Lower lobe of right lung (tissue), 2 donors: ENCODE results near the gene CNTN4. TPM values are rescaled to one million over a fixed set of nuclear protein-coding genes. Genes with fewer than 3 reads are reported as not detected.

Experiments used
- ATAC-seq, 2 donors: fragments of 200-7000 bp; cut with Tn5 transposase; one replicate each; pipeline ENCODE4 v1.9.1; 2020 to 2022; ENCODE audit warnings: mild to moderate bottlenecking in 2 of 2, moderate library complexity in 2 of 2
- DNase-seq: peaks from one replicate; pipeline ENCODE4 v3.0.0-alpha.2; 2020
- H3K27ac ChIP-seq: fragments of 200-600 bp; one replicate; pipeline ENCODE4 v1.8.0; 2022
- H3K27me3 ChIP-seq: fragments of 200-600 bp; one replicate; pipeline ENCODE4 v1.8.0; 2022; ENCODE audit warnings: low read depth
- H3K36me3 ChIP-seq: fragments of 200-600 bp; one replicate; pipeline ENCODE4 v1.8.0; 2022; ENCODE audit warnings: mild to moderate bottlenecking
- H3K4me1 ChIP-seq: fragments of 200-600 bp; one replicate; pipeline ENCODE4 v1.8.0; 2022
- H3K4me3 ChIP-seq: fragments of 200-600 bp; one replicate; pipeline ENCODE4 v1.8.0; 2022; ENCODE audit warnings: mild to moderate bottlenecking
- H3K9me3 ChIP-seq: fragments of 200-600 bp; one replicate; pipeline ENCODE4 v1.8.0; 2022
- CTCF ChIP-seq: fragments of 200-600 bp; IDR thresholded peaks from one replicate; pipeline ENCODE4 v1.8.0; 2022; ENCODE audit warnings: antibody characterized with exemption, mild to moderate bottlenecking
- intact Hi-C: fragments of 100-400 bp; cut with DNase I; formaldehyde crosslinking; loops from one replicate; pipeline ENCODE4 v1.11.0; 2022
- total RNA-seq: library from RNA; stranded (reverse); fragmentation: NEBNext Ultra II Directional; extraction: Animal tissue kit (Norgen Biotek cat#: 25700); gene quantifications from one replicate; pipeline ENCODE4 v1.2.1, GENCODE V29; 2021
- donor health status: DM: no; HTN: yes; CAD: no; lungs with severe emphysema.

CNTN4 gene
- total RNA-seq, 1 donor from 2014 or later: 10.4 TPM

- ATAC-seq (peak; percentile 74 to 96), DNase-seq (no peak)
- Histone ChIP-seq H3K27me3 (no peaks in the 10 kb centered on the region), H3K4me1 (peaks cover 7% of the 10 kb centered on the region), H3K4me3 (no peak overlapping the region), H3K9me3 (no peaks in the 10 kb centered on the region), H3K27ac (peak overlapping the region; percentile 31), H3K36me3 (no peaks in the 10 kb centered on the region)
- intact Hi-C loops: no loop called here
- no peak for TF ChIP-seq CTCF
Observed at GRCh38 chr3:2958551-2958950, 859.9 kb downstream of the CNTN4 start.

GRCh38 chr3:2961576-2961975 lies 862.9 kb downstream of the CNTN4 start:
- peaks cover 7% of the 10 kb centered on the region for H3K4me1 ChIP-seq
- no peak overlapping the region for H3K27ac ChIP-seq
- H3K9me3 ChIP-seq: no peaks in the 10 kb centered on the region
- H3K36me3 ChIP-seq: no peaks in the 10 kb centered on the region
- H3K4me3 ChIP-seq: no peak overlapping the region
- TF ChIP-seq CTCF: no peak
- intact Hi-C loops: no loop called here
- no peak for ATAC-seq
- no peaks in the 10 kb centered on the region for H3K27me3 ChIP-seq
- no peak for DNase-seq

GRCh38 chr3:2967871-2968270 lies 869.2 kb downstream of the CNTN4 start:
- Histone ChIP-seq H3K27ac (no peak overlapping the region), H3K4me3 (no peak overlapping the region), H3K27me3 (no peaks in the 10 kb centered on the region), H3K9me3 (no peaks in the 10 kb centered on the region), H3K36me3 (no peaks in the 10 kb centered on the region), H3K4me1 (no peaks in the 10 kb centered on the region)
- TF ChIP-seq CTCF: no peak
- intact Hi-C loops: no loop called here
- DNase-seq (no peak), ATAC-seq (no peak)

- Histone ChIP-seq H3K4me1 (no peaks in the 10 kb centered on the region), H3K9me3 (no peaks in the 10 kb centered on the region), H3K27ac (no peak overlapping the region), H3K36me3 (no peaks in the 10 kb centered on the region), H3K4me3 (no peak overlapping the region), H3K27me3 (no peaks in the 10 kb centered on the region)
- ATAC-seq: no peak
- intact Hi-C loops: no loop called here
- no peak for TF ChIP-seq CTCF
- DNase-seq: no peak
Observed at GRCh38 chr3:2968475-2968874, 869.8 kb downstream of the CNTN4 start.

GRCh38 chr3:2976212-2976611 lies 877.5 kb downstream of the CNTN4 start:
- H3K9me3 ChIP-seq: no peaks in the 10 kb centered on the region
- H3K36me3 ChIP-seq: no peaks in the 10 kb centered on the region
- no peak overlapping the region for H3K27ac ChIP-seq
- no peak overlapping the region for H3K4me3 ChIP-seq
- DNase-seq (no peak), ATAC-seq (no peak)
- no peak for TF ChIP-seq CTCF
- intact Hi-C loops: no loop called here
- no peaks in the 10 kb centered on the region for H3K4me1 ChIP-seq
- no peaks in the 10 kb centered on the region for H3K27me3 ChIP-seq

- ATAC-seq (no peak), DNase-seq (no peak)
- TF ChIP-seq CTCF: no peak
- no peak overlapping the region for H3K27ac ChIP-seq
- H3K4me3 ChIP-seq: no peak overlapping the region
- intact Hi-C loops: no loop called here
- no peaks in the 10 kb centered on the region for H3K4me1 ChIP-seq
- no peaks in the 10 kb centered on the region for H3K9me3 ChIP-seq
- no peaks in the 10 kb centered on the region for H3K36me3 ChIP-seq
- H3K27me3 ChIP-seq: no peaks in the 10 kb centered on the region
Observed at GRCh38 chr3:2976796-2977195, 878.1 kb downstream of the CNTN4 start.
